GM19452 (cell line): ENCODE data around the gene SYCE3.

ENCODE experiments used
- ATAC-seq: cut with Tn5 transposase; IDR thresholded peaks from one replicate; pipeline ENCODE4 v1.9.1; 2021; ENCODE audit not compliant: unreplicated experiment

Gene SYCE3

GRCh38 chr22:50504369-50505211, 58.1 kb downstream of the SYCE3 start:
- ATAC-seq: no peak

GRCh38 chr22:50503475-50504145, 59.1 kb downstream of the SYCE3 start:
- no peak for ATAC-seq

DNA sequence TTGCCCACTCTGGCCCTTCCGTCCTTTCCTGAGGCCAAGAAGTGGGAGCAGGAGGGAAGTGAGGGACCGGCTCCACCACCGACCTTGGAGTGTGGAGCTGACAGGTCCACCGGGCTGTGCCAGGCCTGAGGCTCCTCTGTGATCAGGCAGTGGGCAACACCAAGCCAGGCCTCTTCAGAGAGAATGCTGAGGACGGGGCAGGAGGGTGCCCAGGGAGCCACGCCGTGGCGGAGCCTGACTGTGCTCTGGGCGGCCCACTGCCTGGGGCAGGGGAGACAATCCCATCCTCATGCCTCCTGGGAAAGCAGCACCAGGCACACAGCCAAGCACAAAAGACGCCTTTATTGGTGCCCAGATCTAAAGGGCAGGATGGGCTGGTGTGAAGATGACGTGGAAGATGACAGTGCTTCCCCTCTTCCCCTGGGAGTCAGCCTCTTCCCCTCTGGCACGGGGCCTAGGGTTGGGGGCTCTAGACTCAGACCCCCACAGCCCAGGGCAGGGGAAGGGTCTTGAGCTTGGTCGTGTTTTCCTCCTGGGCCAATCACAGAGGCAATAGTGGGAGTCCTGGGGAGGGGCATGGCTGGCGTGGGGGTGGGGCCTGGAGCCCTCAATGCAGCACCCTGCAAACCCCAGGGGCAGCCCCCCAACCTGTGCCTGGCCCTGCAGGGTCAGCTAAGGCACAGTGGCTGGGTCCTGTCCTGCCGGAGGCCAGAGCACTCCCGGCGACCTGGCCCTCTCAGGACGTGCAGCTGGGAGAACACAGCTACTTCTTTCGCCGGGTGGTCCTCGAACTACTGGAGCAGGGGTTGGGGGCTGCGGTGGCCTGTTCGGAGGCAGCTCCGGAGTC, 59.9 kb downstream of the SYCE3 start:
- no peak for ATAC-seq

GRCh38 chr22:50502096-50502495, 60.6 kb downstream of the SYCE3 start:
- no peak for ATAC-seq
